Neural cell (in vitro differentiated cells): Measurements from ENCODE around the gene SP140. TPM values are rescaled to one million over a fixed set of nuclear protein-coding genes. Genes with fewer than 3 reads are reported as not detected.

ENCODE experiments used
- H2AFZ ChIP-seq: fragments of 200-600, 300-800 bp; sonication (generic), shearing (Covaris generic); 2 replicates; pipeline ENCODE4 v1.6.0; 2014; ENCODE audit warnings: low read depth, mild to moderate bottlenecking, antibody characterized with exemption, low read length, moderate library complexity
- H3F3A ChIP-seq: fragments of 200-600 bp; shearing (Covaris generic); 2 replicates; pipeline ENCODE4 v1.6.1; 2016; ENCODE audit warnings: mild to moderate bottlenecking, moderate library complexity, mixed read lengths, antibody characterized with exemption, low read length; ENCODE audit not compliant: insufficient read depth, poor library complexity, severe bottlenecking
- H3K27ac ChIP-seq: fragments of 200-600, 300-800 bp; sonication (generic), shearing (Covaris generic); 2 replicates; pipeline ENCODE4 v1.5.1; 2014; ENCODE audit warnings: mild to moderate bottlenecking, low read length, moderate library complexity
- H3K27me3 ChIP-seq: fragments of 300-800, 200-600 bp; sonication (generic), shearing (Covaris generic); 2 replicates; pipeline ENCODE4 v1.6.0; 2014; ENCODE audit warnings: mild to moderate bottlenecking, low read depth, low read length, moderate library complexity; ENCODE audit not compliant: insufficient read depth
- H3K36me3 ChIP-seq: fragments of 300-800, 200-600 bp; sonication (generic), shearing (Covaris generic); 2 replicates; pipeline ENCODE4 v1.5.1; 2014; ENCODE audit warnings: mild to moderate bottlenecking, antibody characterized with exemption, low read length, moderate library complexity; ENCODE audit not compliant: insufficient read depth
- H3K4me2 ChIP-seq: fragments of 300-800, 200-600 bp; sonication (generic), shearing (Covaris generic); 2 replicates; pipeline ENCODE4 v1.6.0; 2014; ENCODE audit warnings: mild to moderate bottlenecking, low read length
- H3K4me3 ChIP-seq: fragments of 300-800, 200-600 bp; sonication (generic), shearing (Covaris generic); 2 replicates; pipeline ENCODE4 v1.5.1; 2014; ENCODE audit warnings: mild to moderate bottlenecking, low read length, moderate library complexity
- H3K79me2 ChIP-seq: fragments of 200-600 bp; shearing (Covaris generic); replicated peaks from 2 replicates; pipeline ENCODE4 v1.6.0; 2014; ENCODE audit warnings: mild to moderate bottlenecking, low read length, moderate library complexity; ENCODE audit not compliant: insufficient read depth
- H3K9ac ChIP-seq: fragments of 300-800, 200-600 bp; sonication (generic), shearing (Covaris generic); 2 replicates; pipeline ENCODE4 v1.6.1; 2016; ENCODE audit warnings: mild to moderate bottlenecking, low read length, mixed read lengths
- H3K9me2 ChIP-seq: fragments of 200-600 bp; shearing (Covaris generic); 2 replicates; pipeline ENCODE4 v1.6.1; 2016; ENCODE audit warnings: mild to moderate bottlenecking, low read length, mixed read lengths; ENCODE audit not compliant: insufficient read depth
- H3K9me3 ChIP-seq: fragments of 200-600, 300-800 bp; sonication (generic), shearing (Covaris generic); 2 replicates; pipeline ENCODE4 v1.6.1; 2016; ENCODE audit warnings: mild to moderate bottlenecking, mixed run types, low read length, moderate library complexity, mixed read lengths
- H4K20me1 ChIP-seq: fragments of 200-600 bp; shearing (Covaris generic); 2 replicates; pipeline ENCODE4 v1.6.1; 2016; ENCODE audit warnings: mild to moderate bottlenecking, mixed run types; ENCODE audit not compliant: insufficient read depth
- CTCF ChIP-seq: fragments of 450-650 bp; IDR thresholded peaks from 2 replicates; pipeline ENCODE4 v1.5.1; 2014; ENCODE audit warnings: antibody characterized with exemption, mild to moderate bottlenecking, moderate library complexity; ENCODE audit not compliant: poor library complexity, severe bottlenecking
- EP300 ChIP-seq: fragments of 450-650 bp; conservative IDR thresholded peaks from 2 replicates; pipeline ENCODE4 v1.6.1; 2014; ENCODE audit warnings: antibody characterized with exemption, mild to moderate bottlenecking, moderate library complexity; ENCODE audit not compliant: poor library complexity, severe bottlenecking
- EZH2 ChIP-seq: fragments of 200-600, 300-800 bp; shearing (Covaris generic), sonication (generic); IDR thresholded peaks from 2 replicates; pipeline ENCODE4 v1.6.1; 2014; ENCODE audit warnings: antibody characterized with exemption, low read length, borderline replicate concordance, mild to moderate bottlenecking; ENCODE audit not compliant: insufficient read depth, poor library complexity, severe bottlenecking
- MXI1 ChIP-seq: fragments of 450-650 bp; conservative IDR thresholded peaks from 2 replicates; pipeline ENCODE4 v1.6.1; 2014; ENCODE audit warnings: antibody characterized with exemption, mild to moderate bottlenecking; ENCODE audit not compliant: poor library complexity, severe bottlenecking
- POLR2AphosphoS5 ChIP-seq: IDR thresholded peaks from 2 replicates; pipeline ENCODE4 v1.6.1; 2012
- RAD21 ChIP-seq: fragments of 450-650 bp; conservative IDR thresholded peaks from 2 replicates; pipeline ENCODE4 v1.6.1; 2014; ENCODE audit warnings: antibody characterized with exemption, mild to moderate bottlenecking, moderate library complexity
- REST ChIP-seq: IDR thresholded peaks from 2 replicates; pipeline ENCODE4 v1.6.1; 2012; ENCODE audit warnings: borderline replicate concordance
- SMC3 ChIP-seq: fragments of 450-650 bp; conservative IDR thresholded peaks from 2 replicates; pipeline ENCODE4 v1.6.1; 2014; ENCODE audit warnings: antibody characterized with exemption, mild to moderate bottlenecking, moderate library complexity; ENCODE audit not compliant: poor library complexity
- TAF1 ChIP-seq: IDR thresholded peaks from 2 replicates; pipeline ENCODE4 v1.6.1; 2012; ENCODE audit warnings: low read depth
- polyA plus RNA-seq: library from polyadenylated mRNA; depleted of rRNA; stranded (reverse); fragments of >200 nt; gene quantifications from 2 replicates; pipeline ENCODE4 v1.2.3, GENCODE V29; 2014

The SP140 gene
- polyA plus RNA-seq, 1 donor from 2014 or later = 0.74 TPM

DNA sequence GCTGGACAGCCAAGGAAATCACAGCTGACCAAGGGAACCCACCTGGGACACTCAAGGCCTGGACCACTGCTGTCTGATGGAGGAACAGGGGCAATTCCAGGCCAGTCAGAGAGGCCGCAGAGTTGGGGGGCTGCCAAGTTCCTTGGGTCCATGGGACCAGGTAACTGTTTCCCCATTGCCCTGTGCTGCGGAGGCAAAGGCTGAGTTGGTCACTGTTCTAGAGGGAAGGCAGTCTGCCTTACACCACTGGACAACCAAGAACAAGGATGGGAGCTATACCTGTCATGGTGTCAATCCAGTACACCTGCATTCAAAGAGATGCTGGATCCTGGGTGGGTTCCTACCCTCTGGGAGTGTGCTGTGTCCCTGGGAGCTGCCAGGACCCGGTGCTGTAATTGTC is 91.8 kb downstream of the SP140 start:
- Histone ChIP-seq H3K9me3 (no peaks in the 10 kb centered on the region), H3F3A (no peaks in the 10 kb centered on the region), H2AFZ (no peak overlapping the region), H3K9ac (no peak overlapping the region), H3K4me2 (no peak overlapping the region), H3K27ac (no peak overlapping the region), H3K4me3 (no peak overlapping the region), H4K20me1 (no peaks in the 10 kb centered on the region), H3K9me2 (no peaks in the 10 kb centered on the region), H3K79me2 (no peaks in the 10 kb centered on the region), H3K36me3 (no peaks in the 10 kb centered on the region), H3K27me3 (no peaks in the 10 kb centered on the region)
- TF ChIP-seq TAF1 = no peak
- no peak for TF ChIP-seq SMC3
- TF ChIP-seq REST = no peak
- TF ChIP-seq EP300 = no peak
- no peak for TF ChIP-seq CTCF
- no peak for TF ChIP-seq MXI1
- TF ChIP-seq POLR2AphosphoS5 = no peak
- no peak for TF ChIP-seq RAD21
- TF ChIP-seq EZH2 = no peak

DNA sequence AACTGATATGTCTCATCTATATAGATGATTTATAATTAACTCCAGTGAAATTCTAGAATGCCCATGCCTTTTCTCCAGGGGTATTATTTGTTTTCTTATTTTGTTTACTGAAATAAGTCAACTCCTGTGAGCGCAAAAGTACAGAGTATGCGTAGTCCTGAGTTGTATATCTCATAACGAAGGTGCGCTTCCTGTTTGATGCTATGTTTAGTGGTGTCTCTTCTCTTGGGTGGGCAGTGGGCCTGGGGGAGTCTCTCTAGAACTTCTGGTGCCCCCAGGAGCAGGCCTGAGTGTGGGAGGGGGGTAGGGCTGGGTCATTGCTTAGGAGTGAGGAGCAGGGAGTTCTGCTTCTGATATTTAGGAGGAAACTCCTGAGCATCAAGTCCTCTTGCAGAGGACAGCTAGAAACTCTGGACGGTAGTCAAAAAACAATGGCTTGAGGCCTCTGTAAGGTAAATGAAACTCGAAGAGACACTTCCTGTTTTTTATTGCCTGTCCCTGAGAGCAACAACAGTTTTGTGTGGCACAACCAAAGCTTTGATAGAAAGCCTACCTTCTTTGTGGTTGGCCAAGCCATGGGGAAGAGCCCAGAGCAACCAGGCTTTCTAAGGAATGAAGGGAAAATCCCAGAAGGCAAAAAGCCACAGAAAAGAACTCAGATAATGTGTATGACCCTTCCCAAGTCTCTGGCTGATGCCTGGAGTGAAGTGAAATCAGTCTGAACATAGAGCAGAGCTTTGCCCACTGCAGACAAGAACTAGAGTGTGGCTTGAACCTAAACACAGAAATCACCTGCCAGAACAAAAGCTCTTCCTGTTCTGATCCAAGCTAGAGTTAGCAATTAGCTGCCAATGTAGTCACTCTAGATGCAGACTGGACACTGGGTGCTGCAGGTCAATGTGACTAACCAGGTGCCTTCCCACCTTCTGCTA is 92.9 kb downstream of the SP140 start:
- Histone ChIP-seq H3K27ac (no peak overlapping the region), H3K4me3 (no peak overlapping the region), H3K4me2 (no peak overlapping the region), H4K20me1 (no peaks in the 10 kb centered on the region), H3K9ac (no peak overlapping the region), H3F3A (no peaks in the 10 kb centered on the region), H3K36me3 (no peaks in the 10 kb centered on the region), H2AFZ (no peak overlapping the region), H3K9me3 (no peaks in the 10 kb centered on the region), H3K27me3 (no peaks in the 10 kb centered on the region), H3K79me2 (no peaks in the 10 kb centered on the region), H3K9me2 (no peaks in the 10 kb centered on the region)
- TF ChIP-seq MXI1 = no peak
- TF ChIP-seq CTCF = no peak
- no peak for TF ChIP-seq RAD21
- no peak for TF ChIP-seq EP300
- TF ChIP-seq SMC3 = no peak
- TF ChIP-seq REST = no peak
